Stomach (tissue), 4 donors: Measurements from ENCODE around the gene PTBP3.

Source experiments
- POLR2A ChIP-seq, 4 donors: fragments of 450-650 bp; IDR thresholded peaks; one replicate each; pipeline ENCODE4 v1.6.1; 2016; ENCODE audit warnings: antibody characterized with exemption in 4 of 4, control low read depth in 2 of 4, mild to moderate bottlenecking in 1 of 4, moderate library complexity in 1 of 4
- POLR2AphosphoS5 ChIP-seq, 3 donors: sonication (generic); formaldehyde crosslinking; IDR thresholded peaks; one replicate each; pipeline ENCODE4 v1.6.1; 2016; ENCODE audit warnings: antibody characterized with exemption in 3 of 3
- TF ChIP-seq, protein P1 (sequence below), 7 experiments: fragments of 450-650 bp in 4 of 7; fragments of 200-600 bp in 3 of 7; sonication (generic) in 3 of 7; IDR thresholded peaks; one replicate each; pipeline ENCODE4 v1.5.1; 2016 to 2019; ENCODE audit warnings: antibody characterized with exemption in 7 of 7, control low read depth in 2 of 7, mild to moderate bottlenecking in 1 of 7

DNA sequence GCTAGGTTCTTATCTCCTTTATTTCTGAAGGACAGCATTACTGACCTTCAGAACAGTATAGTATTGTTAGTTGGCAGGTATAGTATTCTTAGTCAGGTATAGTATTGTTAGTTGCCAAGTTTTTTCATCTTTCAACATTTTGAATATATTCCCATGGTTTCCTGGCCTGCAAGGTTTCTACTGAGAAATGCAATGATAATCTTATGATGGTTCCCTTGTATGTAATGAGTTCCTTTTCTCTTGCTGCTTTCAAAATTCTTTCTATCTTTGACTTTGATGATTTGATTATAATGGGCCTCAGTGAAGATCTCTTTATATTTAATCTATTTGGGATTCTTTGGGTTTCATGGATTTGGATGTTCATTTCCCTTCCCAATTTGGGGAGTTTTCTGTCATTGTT is 34.0 kb upstream of the PTBP3 start:
- TF ChIP-seq, protein P1, sequence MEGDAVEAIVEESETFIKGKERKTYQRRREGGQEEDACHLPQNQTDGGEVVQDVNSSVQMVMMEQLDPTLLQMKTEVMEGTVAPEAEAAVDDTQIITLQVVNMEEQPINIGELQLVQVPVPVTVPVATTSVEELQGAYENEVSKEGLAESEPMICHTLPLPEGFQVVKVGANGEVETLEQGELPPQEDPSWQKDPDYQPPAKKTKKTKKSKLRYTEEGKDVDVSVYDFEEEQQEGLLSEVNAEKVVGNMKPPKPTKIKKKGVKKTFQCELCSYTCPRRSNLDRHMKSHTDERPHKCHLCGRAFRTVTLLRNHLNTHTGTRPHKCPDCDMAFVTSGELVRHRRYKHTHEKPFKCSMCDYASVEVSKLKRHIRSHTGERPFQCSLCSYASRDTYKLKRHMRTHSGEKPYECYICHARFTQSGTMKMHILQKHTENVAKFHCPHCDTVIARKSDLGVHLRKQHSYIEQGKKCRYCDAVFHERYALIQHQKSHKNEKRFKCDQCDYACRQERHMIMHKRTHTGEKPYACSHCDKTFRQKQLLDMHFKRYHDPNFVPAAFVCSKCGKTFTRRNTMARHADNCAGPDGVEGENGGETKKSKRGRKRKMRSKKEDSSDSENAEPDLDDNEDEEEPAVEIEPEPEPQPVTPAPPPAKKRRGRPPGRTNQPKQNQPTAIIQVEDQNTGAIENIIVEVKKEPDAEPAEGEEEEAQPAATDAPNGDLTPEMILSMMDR (IDR thresholded peaks at IDR 0.05), result no peak
- TF ChIP-seq POLR2A (IDR thresholded peaks at IDR 0.05) (no peak), POLR2AphosphoS5 (IDR thresholded peaks at IDR 0.05) (no peak)
